Testis (tissue), 3 donors: ENCODE measurements around the gene RBBP8NL. TPM values are rescaled to one million over a fixed set of nuclear protein-coding genes. Genes with fewer than 3 reads are reported as not detected.

Source experiments
- DNase-seq: peaks from one replicate; pipeline ENCODE4 v3.0.0-alpha.2; 2019
- H3K27ac ChIP-seq, 2 donors: fragments of 200-600 bp; sonication (generic); one replicate each; pipeline ENCODE4 v1.5.1; 2019
- H3K27me3 ChIP-seq: fragments of 200-600 bp; sonication (generic); one replicate; pipeline ENCODE4 v1.5.1; 2019
- H3K36me3 ChIP-seq: fragments of 200-600 bp; sonication (generic); one replicate; pipeline ENCODE4 v1.5.1; 2017; ENCODE audit warnings: low read depth; ENCODE audit errors: missing control alignments
- H3K4me1 ChIP-seq: fragments of 200-600 bp; sonication (generic); one replicate; pipeline ENCODE4 v1.5.1; 2019
- H3K4me3 ChIP-seq, 2 donors: fragments of 200-600 bp; sonication (generic); one replicate each; pipeline ENCODE4 v1.5.1; 2017 to 2019
- H3K9me3 ChIP-seq: fragments of 200-600 bp; sonication (generic); one replicate; pipeline ENCODE4 v1.5.1; 2017
- CTCF ChIP-seq, 3 experiments: fragments of 450-650 bp in 2 of 3; fragments of 200-600 bp in 1 of 3; sonication (generic) in 1 of 3; IDR thresholded peaks; one replicate each; pipeline ENCODE4 v1.5.1; 2016 to 2019; ENCODE audit warnings: antibody characterized with exemption in 3 of 3, mild to moderate bottlenecking in 2 of 3, moderate library complexity in 1 of 3
- POLR2A ChIP-seq: fragments of 450-650 bp; IDR thresholded peaks from one replicate; pipeline ENCODE4 v1.6.1; 2017; ENCODE audit warnings: antibody characterized with exemption, mild to moderate bottlenecking, moderate library complexity
- WGBS, 2 donors: methylation state at CpG; one replicate each; pipeline ENCODE4 v1.1.5; 2018; 5-methylcytosine and 5-hydroxymethylcytosine counted together
- intact Hi-C: fragments of 100-400 bp; cut with DNase I; formaldehyde crosslinking; loops from one replicate; pipeline ENCODE4 v1.15.1; 2023; ENCODE audit warnings: low total_unique reads
- polyA plus RNA-seq: library from polyadenylated mRNA; stranded (reverse); fragments of 350-450 nt; fragmentation: Illumina TruSeq; extraction: RNeasy Lipid Tissue Mini Kit (QIAGEN cat#74804); gene quantifications from one replicate; pipeline ENCODE4 v1.2.3, GENCODE V29; 2014; ENCODE audit warnings: low read depth, low replicate concordance; ENCODE audit not compliant: insufficient read depth
- total RNA-seq, 2 donors: library from RNA; depleted of rRNA; stranded (reverse); fragments of >200 nt; gene quantifications; one replicate each; pipeline ENCODE4 v1.2.3, GENCODE V29; 2016

Gene RBBP8NL
- total and polyA plus RNA-seq, 3 donors from 2014 or later, result 0.81 to 2.8 (median 1.3) TPM

GRCh38 chr20:62403331-62403730 is 24.0 kb downstream of the RBBP8NL start:
- Histone ChIP-seq H3K9me3 (no peaks in the 10 kb centered on the region), H3K27ac (no peak overlapping the region), H3K4me1 (peaks cover 20% of the 10 kb centered on the region), H3K4me3 (no peak overlapping the region), H3K36me3 (no peaks in the 10 kb centered on the region), H3K27me3 (no peaks in the 10 kb centered on the region)
- no peak for DNase-seq
- intact Hi-C loops, result no loop called here
- TF ChIP-seq POLR2A (no peak), CTCF (IDR thresholded peaks at IDR 0.05) (no peak)
- WGBS, 2 donors, result 83 to 85% methylated on average over 13 of the region's 13 CpGs

- H3K9me3 ChIP-seq, result no peaks in the 10 kb centered on the region
- no peaks in the 10 kb centered on the region for H3K36me3 ChIP-seq
- intact Hi-C loops, result no loop called here
- peaks cover 18% of the 10 kb centered on the region for H3K4me1 ChIP-seq
- H3K27ac ChIP-seq, result no peak overlapping the region
- DNase-seq, result no peak
- TF ChIP-seq POLR2A, result no peak
- no peak for TF ChIP-seq CTCF (IDR thresholded peaks at IDR 0.05)
- H3K4me3 ChIP-seq, result no peak overlapping the region
- 89 to 100% methylated on average over 10 to 23 of the region's 23 CpGs for WGBS, 2 donors
- no peaks in the 10 kb centered on the region for H3K27me3 ChIP-seq
Observed at GRCh38 chr20:62402456-62403150, 24.7 kb downstream of the RBBP8NL start.

GRCh38 chr20:62401331-62401779 is 26.0 kb downstream of the RBBP8NL start:
- intact Hi-C loops, result no loop called here
- TF ChIP-seq CTCF (IDR thresholded peaks at IDR 0.05) (no peak), POLR2A (no peak)
- Histone ChIP-seq H3K4me1 (peaks cover 12% of the 10 kb centered on the region), H3K4me3 (no peak overlapping the region), H3K27me3 (no peaks in the 10 kb centered on the region), H3K9me3 (no peaks in the 10 kb centered on the region), H3K36me3 (no peaks in the 10 kb centered on the region), H3K27ac (no peak overlapping the region)
- WGBS, 2 donors, result 89 to 92% methylated on average over 17 to 21 of the region's 21 CpGs
- DNase-seq, result no peak

DNA sequence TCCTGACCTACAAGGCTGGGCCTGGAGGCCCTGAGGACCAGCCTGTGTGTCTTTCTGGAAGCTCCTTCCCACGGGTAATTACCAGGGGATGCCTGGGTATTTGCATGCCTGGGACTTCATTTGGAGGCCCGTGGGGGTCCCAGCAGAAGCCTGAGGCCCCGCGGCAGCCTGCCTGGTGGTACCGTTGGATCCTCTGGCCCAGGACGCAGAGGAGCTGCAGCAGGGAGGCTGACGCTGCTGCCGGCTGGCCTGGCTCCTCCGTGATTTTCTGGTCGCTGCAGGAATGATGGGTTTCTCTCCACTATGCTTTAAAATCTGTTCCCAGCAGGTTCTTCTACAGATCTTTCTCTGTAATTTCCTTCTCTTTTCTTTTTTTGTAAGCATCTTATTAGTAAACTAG is 26.8 kb downstream of the RBBP8NL start:
- WGBS, 2 donors, result 83 to 89% methylated on average over 2 to 10 of the region's 10 CpGs
- Histone ChIP-seq H3K27ac (no peak overlapping the region), H3K4me3 (no peak overlapping the region), H3K27me3 (no peaks in the 10 kb centered on the region), H3K4me1 (peaks cover 3% of the 10 kb centered on the region), H3K36me3 (no peaks in the 10 kb centered on the region), H3K9me3 (no peaks in the 10 kb centered on the region)
- TF ChIP-seq POLR2A, result no peak
- TF ChIP-seq CTCF (IDR thresholded peaks at IDR 0.05), result no peak
- intact Hi-C loops, result no loop called here
- DNase-seq, result no peak

GRCh38 chr20:62400021-62400420 is 27.3 kb downstream of the RBBP8NL start:
- WGBS, 2 donors, result 79 to 86% methylated on average over 7 of the region's 7 CpGs
- DNase-seq, result no peak
- H3K9me3 ChIP-seq, result no peaks in the 10 kb centered on the region
- no peaks in the 10 kb centered on the region for H3K36me3 ChIP-seq
- no peaks in the 10 kb centered on the region for H3K27me3 ChIP-seq
- H3K4me3 ChIP-seq, result no peak overlapping the region
- intact Hi-C loops, result no loop called here
- H3K27ac ChIP-seq, result no peak overlapping the region
- TF ChIP-seq POLR2A (no peak), CTCF (IDR thresholded peaks at IDR 0.05) (no peak)
- no peaks in the 10 kb centered on the region for H3K4me1 ChIP-seq
